Gastrocnemius medialis (tissue), 4 donors: Measurements from ENCODE around the gene CCL11. TPM values are rescaled to one million over a fixed set of nuclear protein-coding genes. Genes with fewer than 3 reads are reported as not detected.

Source experiments
- ATAC-seq, 2 donors: fragments of 150-250 bp; one replicate each; pipeline ENCODE4 v1.9.1; 2016
- DNase-seq, 2 donors: peaks; one replicate each; pipeline ENCODE4 v3.0.0-alpha.2; 2019
- H3K27ac ChIP-seq, 4 donors: fragments of 200-600 bp; sonication (generic); 1 replicate in 1 of 4; 2 replicates in 3 of 4; pipeline ENCODE4 v1.5.1; 2016 to 2018; ENCODE audit warnings: mild to moderate bottlenecking in 2 of 4, moderate library complexity in 1 of 4
- H3K27me3 ChIP-seq, 3 donors: fragments of 200-600 bp; sonication (generic) in 2 of 3; 1 replicate in 1 of 3; 2 replicates in 2 of 3; pipeline versions ENCODE4 v1.5.1 to v1.6.0; 2016 to 2019; ENCODE audit warnings: mild to moderate bottlenecking in 1 of 3, moderate library complexity in 1 of 3
- H3K36me3 ChIP-seq, 2 donors: fragments of 200-600 bp; sonication (generic) in 1 of 2; one replicate each; pipeline ENCODE4 v1.5.1; 2017 to 2018
- H3K4me1 ChIP-seq, 2 donors: fragments of 200-600 bp; sonication (generic) in 1 of 2; one replicate each; pipeline ENCODE4 v1.5.1; 2016 to 2017; ENCODE audit warnings: mild to moderate bottlenecking in 2 of 2
- H3K4me3 ChIP-seq, 4 donors: fragments of 200-600 bp; sonication (generic) in 3 of 4; 1 replicate in 1 of 4; 2 replicates in 3 of 4; pipeline ENCODE4 v1.5.1; 2016 to 2019; ENCODE audit warnings: mild to moderate bottlenecking in 2 of 4
- H3K9me3 ChIP-seq, 3 donors: fragments of 200-600 bp; sonication (generic) in 2 of 3; 1 replicate in 1 of 3; 2 replicates in 2 of 3; pipeline ENCODE4 v1.5.1; 2016 to 2019
- CTCF ChIP-seq, 5 experiments: fragments of 450-650 bp in 3 of 5; fragments of 200-600 bp in 2 of 5; sonication (generic) in 2 of 5; IDR thresholded peaks in 4 of 5; conservative IDR thresholded peaks in 1 of 5; 1 replicate in 4 of 5; 2 replicates in 1 of 5; pipeline ENCODE4 v1.5.1; 2016 to 2019; ENCODE audit warnings: antibody characterized with exemption in 5 of 5, mild to moderate bottlenecking in 3 of 5, moderate library complexity in 3 of 5
- POLR2A ChIP-seq, 2 donors: fragments of 450-650 bp; IDR thresholded peaks; one replicate each; pipeline ENCODE4 v1.6.1; 2017; ENCODE audit warnings: antibody characterized with exemption in 2 of 2, mild to moderate bottlenecking in 2 of 2, moderate library complexity in 2 of 2
- in situ Hi-C, 4 donors: fragments of 200-750 bp; cut with MboI; loops; one replicate each; pipeline versions ENCODE4 v1.15.0 to v1.8.0; 2017; ENCODE audit warnings: low sequenced_read_pairs in 4 of 4
- intact Hi-C: fragments of 100-400 bp; cut with DNase I; formaldehyde crosslinking; loops from one replicate; pipeline ENCODE4 v1.15.1; 2023; ENCODE audit warnings: low total_unique reads
- total RNA-seq, 4 donors: library from RNA; depleted of rRNA; stranded (reverse); fragments of >200 nt; gene quantifications; one replicate each; pipeline versions ENCODE4 v1.1.0 to v1.2.3, GENCODE V29; 2016

Gene CCL11
- total RNA-seq, 4 donors from 2014 or later: not detected

GRCh38 chr17:34269969-34270368, 15.6 kb upstream of the CCL11 start, which contains the start of gene CCL7:
TSS of gene CCL7 (plus strand) at chr17:34270221. CDS start at chr17:34270291, 70 bp downstream.
- DNase-seq (no peak), ATAC-seq (no peak)
- H3K4me3 ChIP-seq: no peak within 1 kb of the TSS
- H3K9me3 ChIP-seq: no peaks in the 10 kb centered on the region
- TF ChIP-seq CTCF (IDR thresholded peaks at IDR 0.05 in 4 of 5, conservative IDR thresholded peaks at IDR 0.05 in 1 of 5): no peak
- TF ChIP-seq POLR2A (IDR thresholded peaks at IDR 0.05): no peak
- intact Hi-C loops (no loop called here), in situ Hi-C loops (no loop called here)
- H3K4me1 ChIP-seq: no peaks in the 10 kb centered on the region
- H3K27me3 ChIP-seq: no peaks in the 10 kb centered on the region
- H3K27ac ChIP-seq: no peak within 1 kb of the TSS
- no peaks in the 10 kb centered on the region for H3K36me3 ChIP-seq

DNA sequence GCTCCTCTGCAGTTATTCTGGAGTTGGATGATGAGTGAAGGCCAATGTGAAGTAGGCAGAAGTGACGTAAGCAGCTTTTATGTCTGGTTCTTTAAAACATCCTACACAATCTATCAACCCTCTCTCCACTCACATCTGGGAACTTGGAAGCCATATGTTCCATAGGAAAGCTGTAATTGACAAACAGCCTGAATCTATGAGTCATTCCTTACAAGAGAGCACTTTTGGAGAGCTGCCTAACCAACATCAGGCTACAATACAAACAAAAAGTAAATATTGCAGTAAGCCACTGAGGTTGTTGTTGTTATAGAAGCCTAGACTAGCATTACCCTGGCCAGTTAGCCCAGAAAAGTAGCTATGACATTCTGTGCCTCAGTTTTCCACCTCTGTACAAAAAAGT, 9.7 kb upstream of the CCL11 start:
- ATAC-seq: no peak
- in situ Hi-C loops: no loop called here
- H3K27ac ChIP-seq: no peak overlapping the region

GRCh38 chr17:34276826-34277225, 8.7 kb upstream of the CCL11 start:
- no peaks in the 10 kb centered on the region for H3K36me3 ChIP-seq
- no peaks in the 10 kb centered on the region for H3K4me1 ChIP-seq
- in situ Hi-C loops (no loop called here), intact Hi-C loops (no loop called here)
- H3K4me3 ChIP-seq: no peak overlapping the region
- no peak overlapping the region for H3K27ac ChIP-seq
- DNase-seq (no peak), ATAC-seq (no peak)
- no peaks in the 10 kb centered on the region for H3K9me3 ChIP-seq
- TF ChIP-seq CTCF (IDR thresholded peaks at IDR 0.05 in 4 of 5, conservative IDR thresholded peaks at IDR 0.05 in 1 of 5) (no peak), POLR2A (IDR thresholded peaks at IDR 0.05) (no peak)
- H3K27me3 ChIP-seq: no peaks in the 10 kb centered on the region

More for the DNA sequence above, 9.7 kb upstream of the CCL11 start:
- H3K36me3 ChIP-seq: no peaks in the 10 kb centered on the region
- no peaks in the 10 kb centered on the region for H3K27me3 ChIP-seq
- intact Hi-C loops: no loop called here
- no peak for TF ChIP-seq CTCF (IDR thresholded peaks at IDR 0.05 in 4 of 5, conservative IDR thresholded peaks at IDR 0.05 in 1 of 5)
- TF ChIP-seq POLR2A (IDR thresholded peaks at IDR 0.05): no peak
- H3K4me1 ChIP-seq: no peaks in the 10 kb centered on the region
- H3K4me3 ChIP-seq: no peak overlapping the region
- no peaks in the 10 kb centered on the region for H3K9me3 ChIP-seq
- no peak for DNase-seq

GRCh38 chr17:34283571-34283970, 2.0 kb upstream of the CCL11 start:
- Histone ChIP-seq H3K4me1 (peaks cover 0 to 3% of the 10 kb centered on the region in 2 donors), H3K9me3 (no peaks in the 10 kb centered on the region), H3K36me3 (no peaks in the 10 kb centered on the region), H3K27me3 (no peaks in the 10 kb centered on the region), H3K27ac (no peak overlapping the region), H3K4me3 (no peak overlapping the region)
- intact Hi-C loops: no loop called here
- DNase-seq (no peak), ATAC-seq (no peak)
- in situ Hi-C loops: no loop called here
- TF ChIP-seq CTCF (IDR thresholded peaks at IDR 0.05 in 4 of 5, conservative IDR thresholded peaks at IDR 0.05 in 1 of 5): no peak
- TF ChIP-seq POLR2A (IDR thresholded peaks at IDR 0.05): no peak

GRCh38 chr17:34287875-34288274, 2.3 kb downstream of the CCL11 start:
- H3K4me1 ChIP-seq: peaks cover 0 to 3% of the 10 kb centered on the region in 2 donors
- H3K36me3 ChIP-seq: no peaks in the 10 kb centered on the region
- intact Hi-C loops: no loop called here
- H3K27me3 ChIP-seq: no peaks in the 10 kb centered on the region
- TF ChIP-seq CTCF (IDR thresholded peaks at IDR 0.05 in 4 of 5, conservative IDR thresholded peaks at IDR 0.05 in 1 of 5) (no peak), POLR2A (IDR thresholded peaks at IDR 0.05) (no peak)
- no peak overlapping the region for H3K4me3 ChIP-seq
- H3K9me3 ChIP-seq: no peaks in the 10 kb centered on the region
- ATAC-seq (no peak), DNase-seq (no peak)
- no peak overlapping the region for H3K27ac ChIP-seq
- in situ Hi-C loops: no loop called here
